HepG2 (cell line): Measurements from ENCODE around the gene CLBA1. TPM values are rescaled to one million over a fixed set of nuclear protein-coding genes. Genes with fewer than 3 reads are reported as not detected.

Source experiments
- HNRNPK ChIP-seq: fragments of 200-400 bp; formaldehyde crosslinking; IDR thresholded peaks from 2 replicates; pipeline ENCODE4 v1.6.1; 2018; ENCODE audit warnings: low read length, low read depth, moderate library complexity, mild to moderate bottlenecking; ENCODE audit not compliant: poor library complexity, severe bottlenecking
- RNF219 ChIP-seq: sonication (generic); formaldehyde crosslinking; IDR thresholded peaks from 2 replicates; pipeline ENCODE4 v1.5.0; 2020; ENCODE audit warnings: mild to moderate bottlenecking, missing genetic modification reagents
- ZNF142 ChIP-seq: sonication (generic); formaldehyde crosslinking; IDR thresholded peaks from 2 replicates; pipeline ENCODE4 v1.4.0; 2020; ENCODE audit warnings: missing genetic modification reagents
- polyA plus RNA-seq, 8 experiments: library from polyadenylated mRNA; depleted of rRNA in 3 of 8; stranded (reverse) in 7 of 8; unstranded in 1 of 8; fragments of >200 nt; fragmentation: Illumina TruSeq in 4 of 8; extraction: Trizol in 4 of 8; gene quantifications; 2 replicates each; pipeline versions ENCODE4 v1.2.1 to v1.2.3, GENCODE V29; 2011 to 2016; ENCODE audit warnings: low read depth in 4 of 8, missing spikeins in 1 of 8, mixed read lengths in 1 of 8; ENCODE audit not compliant: insufficient read depth in 1 of 8
- total RNA-seq, 5 experiments: library from RNA; depleted of rRNA; stranded (reverse); fragments of >200 nt; fragmentation: Illumina TruSeq; extraction: Trizol; gene quantifications; 2 replicates each; pipeline ENCODE4 v1.2.3, GENCODE V29; 2016; ENCODE audit warnings: low read depth in 1 of 5

The CLBA1 gene
- total and polyA plus RNA-seq, 2 of the 13 experiments (the other 11 are each of a cell fraction or from before 2014, with no cell fraction given), result 1.2 to 1.4 TPM

GRCh38 chr14:104979758-104980610 is 5.6 kb upstream of the CLBA1 start (continued):
- TF ChIP-seq ZNF142 (CRISPR knock-in tag) (no peak), RNF219 (no peak), HNRNPK (no peak)
